ENCODE data around the gene SMOC2.

Gene SMOC2

DNA sequence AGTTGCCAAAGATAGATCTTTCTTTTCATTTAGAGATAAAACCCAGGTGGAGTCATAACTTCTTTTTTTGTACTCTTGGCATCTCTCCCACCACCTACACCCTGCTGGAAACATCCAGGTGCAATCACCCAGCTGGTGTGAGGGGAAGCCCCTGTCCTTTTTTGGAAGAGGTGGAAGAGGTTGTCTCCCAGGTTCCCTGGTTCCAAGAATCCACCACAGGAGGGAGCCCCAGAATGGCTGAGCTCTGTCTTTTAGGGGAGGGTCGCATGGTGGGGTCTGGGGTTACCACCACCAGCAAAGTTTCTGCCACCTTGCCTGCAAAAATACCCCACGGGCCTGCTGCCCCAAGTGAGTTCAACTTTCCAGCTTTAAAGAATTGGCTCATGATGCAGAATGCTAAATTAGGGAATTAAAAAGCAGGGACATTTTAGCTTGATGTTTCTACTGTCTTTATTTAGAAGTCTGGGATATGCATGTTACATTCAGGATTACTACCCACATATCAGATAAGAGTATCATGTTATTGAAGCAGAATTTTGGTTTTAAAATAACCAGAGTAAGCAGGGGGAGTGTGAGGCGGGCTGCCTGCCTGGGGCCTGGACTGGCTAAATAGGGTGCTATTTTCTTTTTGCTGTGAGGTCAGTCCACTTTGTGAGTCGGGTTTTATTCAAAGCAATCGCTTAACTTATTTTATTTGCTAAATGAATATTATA, 11.0 kb downstream of the SMOC2 start:
- ATAC-seq = no peak
- Mint-ChIP-seq H3K4me1 (no peaks in the 10 kb centered on the region), H3K27ac (no peak overlapping the region), H3K27me3 (peaks cover 46% of the 10 kb centered on the region), H3K9me3 (no peaks in the 10 kb centered on the region), H3K4me3 (no peak overlapping the region)
- DNase-seq = no peak

DNA sequence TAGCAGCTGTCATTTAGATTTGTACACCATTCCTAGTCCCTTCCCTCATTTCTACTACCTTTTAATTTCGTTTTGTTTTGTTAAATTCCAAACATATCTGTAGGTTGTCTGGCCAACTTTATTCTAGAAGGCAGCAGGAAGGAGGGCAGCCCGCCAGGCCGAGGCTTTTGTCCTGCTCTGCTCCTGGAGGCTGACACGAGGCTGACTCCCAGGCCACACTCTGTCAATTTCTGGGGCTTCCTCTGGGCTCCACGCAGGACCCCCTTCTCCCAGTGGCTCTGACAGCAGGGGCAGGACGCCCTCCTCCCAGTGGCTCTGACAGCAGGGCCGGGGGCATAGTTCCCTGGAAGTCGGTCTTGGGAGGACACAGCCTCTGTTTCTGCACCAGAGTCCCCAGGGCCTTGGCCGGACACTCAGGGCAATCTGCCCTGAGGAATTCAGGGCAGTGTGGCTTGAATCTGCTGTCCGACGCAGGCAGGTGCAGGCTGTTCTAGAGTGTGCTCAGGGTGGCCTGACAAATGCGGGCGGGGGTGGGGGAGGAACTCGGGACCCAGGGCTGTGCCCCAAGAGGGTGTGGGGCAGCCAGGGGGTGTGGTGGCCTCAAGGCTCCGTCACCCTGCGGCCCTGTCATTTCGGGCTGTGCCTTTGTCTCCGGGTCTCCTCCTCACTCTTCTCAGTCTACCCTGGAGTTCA, 11.8 kb downstream of the SMOC2 start:
- ATAC-seq (no peak), DNase-seq (no peak)
- Mint-ChIP-seq H3K4me3 (no peak overlapping the region), H3K27ac (no peak overlapping the region), H3K9me3 (no peaks in the 10 kb centered on the region), H3K27me3 (peaks cover 37% of the 10 kb centered on the region), H3K4me1 (no peaks in the 10 kb centered on the region)

DNA sequence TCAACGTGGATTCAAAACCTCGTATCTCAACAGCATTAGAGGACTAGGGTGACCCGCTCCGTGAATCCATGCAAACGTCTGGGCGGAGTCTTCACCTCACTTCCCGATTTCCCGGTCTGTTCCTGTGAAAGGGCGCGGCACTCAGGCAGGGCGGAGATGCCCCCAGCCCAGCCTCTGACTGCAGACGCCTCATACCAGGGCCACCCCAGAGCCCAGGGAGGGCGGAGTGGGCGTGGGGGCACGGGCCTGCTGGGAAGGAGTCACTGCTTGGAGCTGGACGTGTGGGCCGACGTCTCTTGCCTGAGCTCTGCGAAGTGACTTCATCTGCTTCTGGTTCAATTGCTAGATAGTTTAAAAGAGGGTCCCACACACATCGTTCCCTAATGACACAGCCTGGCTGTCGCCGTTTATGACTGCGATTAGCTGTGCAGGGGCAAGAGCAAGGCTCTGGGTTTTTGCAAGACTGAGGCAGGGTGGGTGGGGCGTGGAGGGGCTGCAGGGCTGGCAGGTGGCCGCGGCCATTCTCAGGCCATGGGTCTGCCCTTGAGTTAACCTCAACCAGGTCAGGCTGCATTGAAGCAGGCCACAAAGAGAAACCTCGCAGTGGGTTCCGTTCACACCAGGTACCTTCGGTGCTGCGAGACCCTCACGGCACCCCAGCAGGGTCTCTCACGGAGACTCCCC, 15.0 kb downstream of the SMOC2 start:
- DNase-seq (no peak), ATAC-seq (no peak)
- Mint-ChIP-seq H3K4me1 (no peaks in the 10 kb centered on the region), H3K27ac (no peak overlapping the region), H3K4me3 (no peak overlapping the region), H3K9me3 (no peaks in the 10 kb centered on the region), H3K27me3 (peaks cover 27% of the 10 kb centered on the region)

DNA sequence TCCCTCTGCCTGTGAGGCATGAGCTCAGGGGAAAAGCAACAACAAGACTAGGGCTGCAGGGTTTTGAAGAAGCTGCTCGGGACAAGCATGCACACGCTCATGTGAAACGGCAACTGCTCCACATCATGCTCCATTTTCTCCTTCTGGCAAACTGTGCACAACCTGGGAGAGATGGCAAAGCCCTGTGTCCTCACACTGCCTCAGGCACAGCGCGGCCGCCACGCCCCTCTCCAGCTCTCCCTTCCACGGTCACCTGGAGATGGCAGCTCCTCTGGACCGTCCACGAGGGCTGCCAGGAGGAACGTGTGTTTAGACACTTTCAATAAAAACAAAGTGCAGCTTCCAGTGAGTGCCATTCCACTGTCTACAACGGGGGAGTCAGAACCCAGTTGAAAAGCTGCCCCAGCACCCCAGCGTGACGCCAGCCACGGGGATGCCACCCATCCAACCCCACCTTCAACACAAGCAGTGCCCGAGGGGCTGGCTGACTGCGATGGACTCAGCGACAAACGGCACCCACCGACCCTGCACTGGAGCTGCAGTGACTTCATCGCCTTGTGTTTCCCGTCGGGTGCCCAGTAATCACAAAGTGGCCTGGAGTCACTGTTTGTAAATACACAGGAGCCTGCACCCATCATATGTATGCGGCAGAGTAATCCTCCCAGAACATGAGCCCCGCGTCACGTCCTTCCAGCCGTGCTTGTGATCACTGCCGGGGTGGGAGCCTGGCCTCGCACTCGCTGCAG, 16.1 kb downstream of the SMOC2 start:
- no peak overlapping the region for H3K27ac Mint-ChIP-seq
- H3K27me3 Mint-ChIP-seq = peaks cover 19% of the 10 kb centered on the region
- no peak overlapping the region for H3K4me3 Mint-ChIP-seq
- H3K9me3 Mint-ChIP-seq = no peaks in the 10 kb centered on the region
- no peak for DNase-seq
- H3K4me1 Mint-ChIP-seq = no peaks in the 10 kb centered on the region
- ATAC-seq = no peak

DNA sequence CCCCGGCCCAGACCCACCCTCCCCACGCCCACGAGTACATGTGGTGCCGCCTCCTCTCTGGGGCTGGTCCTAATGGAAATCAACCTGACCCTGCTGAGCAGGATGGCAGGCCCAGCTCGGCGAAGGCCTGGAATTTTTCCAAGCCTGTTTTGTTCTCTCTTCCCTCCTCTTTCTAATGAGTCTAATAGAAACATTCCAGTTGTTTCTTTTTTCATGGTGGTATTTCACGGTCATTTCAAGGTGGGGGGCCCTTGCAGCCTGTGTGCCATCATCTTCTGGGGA, 16.6 kb downstream of the SMOC2 start:
- H3K27ac Mint-ChIP-seq = no peak overlapping the region
- ATAC-seq = no peak

DNA sequence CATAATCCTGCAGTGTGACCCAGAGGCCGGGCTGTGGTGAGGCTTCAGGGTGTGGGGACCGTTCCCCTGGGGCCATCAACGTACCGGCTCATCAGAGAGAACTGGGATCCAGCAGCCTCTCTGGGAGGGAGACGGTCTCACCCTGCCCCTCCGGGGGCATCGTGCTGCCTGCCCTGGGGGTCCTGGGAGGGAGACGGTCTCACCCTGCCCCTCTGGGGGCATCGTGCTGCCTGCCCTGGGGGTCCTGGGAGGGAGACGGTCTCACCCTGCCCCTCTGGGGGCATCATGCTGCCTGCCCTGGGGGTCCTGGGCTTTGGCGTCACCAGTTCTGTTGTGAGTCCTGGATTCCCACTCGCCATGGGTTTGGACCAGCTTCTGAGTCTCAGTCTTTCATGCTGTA, 17.1 kb downstream of the SMOC2 start:
- H3K27me3 Mint-ChIP-seq = peaks cover 25% of the 10 kb centered on the region

More for the DNA sequence above, 16.6 kb downstream of the SMOC2 start:
- H3K9me3 Mint-ChIP-seq = no peaks in the 10 kb centered on the region
- H3K27me3 Mint-ChIP-seq = peaks cover 24% of the 10 kb centered on the region
- no peak overlapping the region for H3K4me3 Mint-ChIP-seq
- DNase-seq = no peak
- H3K4me1 Mint-ChIP-seq = no peaks in the 10 kb centered on the region

DNA sequence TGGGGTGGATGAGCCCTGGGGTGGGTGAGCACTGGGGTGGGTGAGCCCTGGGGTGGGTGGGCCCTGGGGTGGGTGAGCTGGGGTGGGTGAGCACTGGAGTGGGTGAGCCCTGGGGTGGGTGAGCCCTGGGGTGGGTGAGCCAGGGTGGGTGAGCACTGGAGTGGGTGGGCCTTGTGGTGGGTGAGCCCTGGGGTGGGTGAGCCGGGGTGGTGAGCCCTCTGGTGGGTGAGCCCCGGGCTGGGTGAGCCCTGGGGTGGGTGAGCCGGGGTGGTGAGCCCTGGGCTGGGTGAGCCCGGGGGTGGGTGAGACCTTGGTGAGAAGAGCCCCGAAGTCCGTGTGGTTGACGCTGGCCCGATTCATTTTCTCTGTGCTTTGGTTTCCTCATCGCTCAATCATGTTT, 18.6 kb downstream of the SMOC2 start:
- no peak overlapping the region for H3K4me3 Mint-ChIP-seq
- DNase-seq = no peak

More for the DNA sequence above, 17.1 kb downstream of the SMOC2 start:
- no peak overlapping the region for H3K27ac Mint-ChIP-seq
- ATAC-seq (peak; percentile 25), DNase-seq (no peak)
- no peaks in the 10 kb centered on the region for H3K4me1 Mint-ChIP-seq
- H3K4me3 Mint-ChIP-seq = no peak overlapping the region
- no peaks in the 10 kb centered on the region for H3K9me3 Mint-ChIP-seq

DNA sequence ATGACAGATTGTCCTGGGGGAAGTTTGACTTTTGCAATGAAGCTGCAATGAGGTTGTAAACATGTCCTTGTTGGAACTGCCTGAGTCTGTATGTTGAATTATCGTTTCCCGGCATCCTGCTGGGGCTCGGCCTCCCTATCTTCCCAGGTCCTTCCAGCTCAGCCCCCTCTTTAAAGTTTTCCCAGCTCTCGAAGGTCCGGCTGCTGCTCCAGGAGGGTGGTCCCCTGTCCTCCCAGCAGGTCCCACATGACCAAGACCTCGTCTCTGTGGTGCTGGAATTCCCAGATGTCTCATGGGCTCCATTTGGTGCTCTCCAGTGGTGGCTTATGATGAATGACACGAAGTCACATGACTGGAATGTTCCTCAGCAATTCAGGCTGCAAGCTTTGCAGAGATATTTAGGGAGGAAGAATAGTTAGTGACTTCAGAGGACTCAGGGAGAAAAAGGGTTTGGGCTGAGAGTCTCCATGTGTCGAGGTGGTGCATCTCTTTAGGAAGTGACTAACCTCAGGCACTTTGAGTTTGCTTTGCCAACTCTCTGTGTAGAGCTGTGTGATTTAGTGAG, 21.4 kb downstream of the SMOC2 start:
- no peaks in the 10 kb centered on the region for H3K4me1 Mint-ChIP-seq
- peaks cover 15% of the 10 kb centered on the region for H3K27me3 Mint-ChIP-seq
- H3K4me3 Mint-ChIP-seq = no peak overlapping the region
- no peak for ATAC-seq
- DNase-seq = no peak
- no peak overlapping the region for H3K27ac Mint-ChIP-seq
- H3K9me3 Mint-ChIP-seq = no peaks in the 10 kb centered on the region

More for the DNA sequence above, 18.6 kb downstream of the SMOC2 start:
- Mint-ChIP-seq H3K9me3 (no peaks in the 10 kb centered on the region), H3K4me1 (no peaks in the 10 kb centered on the region), H3K27ac (no peak overlapping the region), H3K27me3 (peaks cover 17% of the 10 kb centered on the region)
- peak; percentile 69 for ATAC-seq

DNA sequence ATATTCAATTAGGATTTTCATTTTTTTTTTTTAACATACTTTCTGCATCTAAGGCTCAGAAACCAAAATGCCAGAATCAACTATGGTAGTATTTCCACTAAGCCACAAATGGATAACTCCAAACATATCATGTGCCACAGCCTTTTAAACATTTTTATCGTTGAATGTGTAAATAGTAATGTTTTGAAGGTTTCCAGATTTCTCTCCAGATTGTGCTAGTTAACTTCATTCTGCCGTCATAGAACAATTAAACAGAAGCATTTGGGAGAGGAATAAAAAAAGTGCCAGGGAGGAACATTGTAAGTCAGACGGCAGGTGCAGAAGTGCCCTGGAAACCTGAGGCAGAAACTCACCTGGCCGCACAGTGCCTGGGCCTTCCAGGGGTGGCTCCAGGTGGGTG, 23.6 kb downstream of the SMOC2 start:
- H3K27ac Mint-ChIP-seq = no peak overlapping the region
- ATAC-seq = no peak
- H3K9me3 Mint-ChIP-seq = no peaks in the 10 kb centered on the region
- H3K4me3 Mint-ChIP-seq = no peak overlapping the region
- DNase-seq = no peak
- H3K4me1 Mint-ChIP-seq = no peaks in the 10 kb centered on the region
- H3K27me3 Mint-ChIP-seq = peaks cover 15% of the 10 kb centered on the region

DNA sequence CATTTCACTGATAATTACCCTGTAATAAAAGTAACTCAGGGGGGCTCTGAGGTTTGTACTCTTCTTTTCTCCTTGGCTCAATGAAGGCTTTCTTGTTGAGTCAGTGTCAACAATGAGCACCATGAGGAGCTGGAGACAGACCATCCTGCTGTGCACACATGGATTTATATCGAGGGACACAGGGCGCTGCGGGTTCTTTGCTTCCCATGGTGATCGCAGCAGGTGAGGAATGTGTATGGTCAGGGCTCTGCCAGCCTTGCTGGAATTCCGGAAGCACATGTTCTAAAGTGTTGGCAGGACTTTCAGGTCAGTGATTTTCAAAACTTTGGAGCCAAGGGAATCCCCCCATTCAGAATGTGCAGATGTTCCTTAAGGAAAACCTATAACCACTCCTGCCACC, 27.1 kb downstream of the SMOC2 start:
- DNase-seq = no peak
- Mint-ChIP-seq H3K27ac (no peak overlapping the region), H3K4me1 (no peaks in the 10 kb centered on the region), H3K27me3 (peaks cover 7% of the 10 kb centered on the region), H3K9me3 (no peaks in the 10 kb centered on the region), H3K4me3 (no peak overlapping the region)
- no peak for ATAC-seq

DNA sequence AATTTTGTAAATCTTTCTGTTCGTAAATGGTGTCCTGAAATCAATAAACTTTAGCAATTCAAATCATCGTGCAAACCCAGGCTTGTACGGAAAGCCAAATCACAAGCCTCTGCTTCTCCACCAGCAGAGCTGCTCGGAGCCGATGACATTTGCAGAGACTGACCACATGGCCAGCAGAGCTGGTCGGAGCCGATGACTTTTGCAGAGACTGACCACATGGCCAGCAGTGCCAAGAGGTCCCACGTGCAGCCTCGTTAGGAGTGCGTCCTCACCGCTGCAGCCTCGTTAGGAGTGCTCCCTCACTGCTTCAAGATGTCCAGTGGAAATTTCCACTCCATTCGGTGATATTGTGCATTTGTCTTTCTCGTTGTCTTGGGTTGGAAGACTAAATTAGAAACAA, 28.5 kb downstream of the SMOC2 start:
- Mint-ChIP-seq H3K4me3 (no peak overlapping the region), H3K9me3 (no peaks in the 10 kb centered on the region), H3K4me1 (no peaks in the 10 kb centered on the region), H3K27ac (no peak overlapping the region), H3K27me3 (peaks cover under 1% of the 10 kb centered on the region)
- ATAC-seq (no peak), DNase-seq (no peak)

DNA sequence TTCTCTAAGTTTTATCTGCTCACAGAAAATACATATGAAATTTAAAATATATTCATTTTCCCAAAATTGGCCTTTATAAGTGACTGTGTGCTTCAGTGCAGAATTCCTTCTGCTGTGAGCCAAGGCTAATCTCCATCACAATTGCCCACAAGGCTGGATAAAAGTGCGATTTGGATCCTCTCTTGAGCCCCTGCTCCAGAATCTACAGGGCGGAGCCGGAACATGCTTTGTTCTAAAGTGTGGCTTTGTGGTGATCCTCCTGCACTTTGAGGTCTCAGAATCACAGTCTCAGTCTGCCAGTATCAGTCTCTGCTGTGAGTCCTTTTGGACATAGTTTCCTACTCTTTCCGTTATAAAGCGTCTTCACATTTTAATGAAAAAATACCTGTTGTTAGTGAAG, 28.9 kb downstream of the SMOC2 start:
- Mint-ChIP-seq H3K4me1 (no peaks in the 10 kb centered on the region), H3K4me3 (no peak overlapping the region), H3K27ac (no peak overlapping the region), H3K9me3 (no peaks in the 10 kb centered on the region), H3K27me3 (peaks cover 4% of the 10 kb centered on the region)
- DNase-seq (no peak), ATAC-seq (no peak)

DNA sequence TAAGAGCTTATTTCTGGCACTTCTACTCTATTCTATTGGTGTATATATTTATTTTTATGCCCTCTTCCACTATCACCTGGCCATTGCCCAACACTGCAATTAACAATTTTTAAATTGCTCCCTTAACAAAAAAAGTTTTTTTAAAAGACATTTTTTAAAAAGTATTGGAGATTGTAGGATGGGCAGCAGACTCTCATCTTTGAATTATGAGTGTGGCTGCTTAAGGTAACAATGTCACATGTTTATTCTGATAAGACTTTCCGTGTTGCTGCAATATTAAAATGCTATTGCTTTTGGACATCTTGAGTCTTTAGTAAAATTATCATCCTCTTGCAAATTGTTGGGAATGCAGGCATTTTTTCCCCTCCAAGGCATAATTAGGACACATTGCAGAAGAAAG, 31.4 kb downstream of the SMOC2 start:
- ATAC-seq = no peak
- Mint-ChIP-seq H3K9me3 (peaks cover 0 to 7% of the 10 kb centered on the region in 2 donors), H3K27me3 (peaks cover 18% of the 10 kb centered on the region)

DNA sequence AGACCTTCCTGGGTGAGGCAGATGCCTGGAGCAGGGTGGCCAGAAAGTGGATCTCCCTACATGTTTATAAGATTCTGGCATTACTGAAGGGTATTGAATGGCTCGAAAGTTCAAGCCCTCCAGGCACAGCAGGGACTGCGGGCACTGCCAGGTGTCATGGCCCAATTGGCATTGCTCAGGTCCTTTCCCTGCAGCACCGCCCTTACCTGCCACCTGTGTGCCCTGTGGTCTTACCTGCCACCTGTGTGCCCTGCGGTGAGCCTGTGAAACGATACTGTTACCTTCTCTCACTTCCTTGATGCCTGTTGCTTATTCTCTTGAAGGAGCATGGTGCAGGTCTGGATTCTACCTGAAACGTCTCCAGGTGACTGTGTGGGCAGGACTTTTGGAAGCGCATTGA, 32.2 kb downstream of the SMOC2 start:
- DNase-seq (no peak), ATAC-seq (no peak)
- Mint-ChIP-seq H3K27ac (no peak overlapping the region), H3K4me1 (no peaks in the 10 kb centered on the region), H3K27me3 (peaks cover 23% of the 10 kb centered on the region), H3K4me3 (no peak overlapping the region), H3K9me3 (peaks cover 3 to 12% of the 10 kb centered on the region in 2 donors)

More for the DNA sequence above, 31.4 kb downstream of the SMOC2 start:
- Mint-ChIP-seq H3K27ac (no peak overlapping the region), H3K4me1 (no peaks in the 10 kb centered on the region), H3K4me3 (no peak overlapping the region)
- DNase-seq = no peak

DNA sequence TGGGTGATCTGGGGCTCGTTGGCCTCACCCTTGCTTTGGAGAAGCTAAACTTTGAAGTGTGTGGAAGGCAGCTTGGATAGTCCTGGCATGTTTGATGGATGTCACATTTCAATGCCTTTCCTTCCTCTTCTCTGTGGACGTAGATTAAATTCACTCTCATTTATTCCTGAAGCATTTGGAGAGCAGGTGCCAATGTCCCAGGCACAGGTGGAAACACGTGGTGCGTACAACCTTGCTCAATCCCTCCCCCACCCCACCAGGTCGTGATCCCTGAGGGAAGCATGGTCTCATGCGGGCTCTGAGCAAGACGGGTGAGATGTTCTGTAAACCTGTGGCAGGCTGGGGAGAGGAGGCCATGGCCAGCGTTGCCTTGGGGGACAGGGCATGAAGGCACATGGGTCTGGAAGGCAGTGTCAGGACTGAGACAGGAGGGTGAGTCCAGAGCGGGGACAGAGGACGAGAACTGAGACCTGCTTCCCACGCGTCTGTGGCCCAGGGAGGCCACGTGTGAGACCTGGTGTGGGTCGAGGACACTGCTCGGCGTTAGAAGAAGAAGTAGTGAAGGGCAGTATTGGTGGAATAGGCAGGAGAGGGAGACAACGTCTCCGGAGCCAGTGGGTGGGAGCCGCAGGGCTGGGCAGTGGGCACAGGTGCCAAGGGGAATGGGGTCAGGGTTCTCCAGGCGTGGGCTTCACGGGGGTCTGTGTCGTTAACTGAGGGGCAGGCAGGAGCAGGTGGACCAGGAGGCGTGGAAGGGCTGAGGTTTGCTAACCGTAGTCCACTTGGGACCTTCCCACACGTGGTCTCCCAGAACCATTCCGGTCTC, 34.4 kb downstream of the SMOC2 start:
- Mint-ChIP-seq H3K4me1 (no peaks in the 10 kb centered on the region), H3K4me3 (no peak overlapping the region), H3K27me3 (peaks cover 27% of the 10 kb centered on the region), H3K27ac (no peak overlapping the region), H3K9me3 (peaks cover 9 to 23% of the 10 kb centered on the region in 2 donors)
- ATAC-seq = no peak
- no peak for DNase-seq

Measured in stimulated activated naive CD8-positive, alpha-beta T cell treated with anti-CD3 and anti-CD28 coated beads, Interleukin-15, amount 100 ng/mL, for 72 hours (primary cell).